HG03378 (cell line): Measurements from ENCODE around the gene TMEM184C.

Experiments
- ATAC-seq: cut with Tn5 transposase; IDR thresholded peaks from one replicate; pipeline ENCODE4 v1.9.1; 2021; ENCODE audit warnings: mild to moderate bottlenecking, moderate library complexity; ENCODE audit not compliant: unreplicated experiment

The TMEM184C gene

GRCh38 chr4:147599206-147599605, 18.0 kb upstream of the TMEM184C start:
- ATAC-seq, result no peak

DNA sequence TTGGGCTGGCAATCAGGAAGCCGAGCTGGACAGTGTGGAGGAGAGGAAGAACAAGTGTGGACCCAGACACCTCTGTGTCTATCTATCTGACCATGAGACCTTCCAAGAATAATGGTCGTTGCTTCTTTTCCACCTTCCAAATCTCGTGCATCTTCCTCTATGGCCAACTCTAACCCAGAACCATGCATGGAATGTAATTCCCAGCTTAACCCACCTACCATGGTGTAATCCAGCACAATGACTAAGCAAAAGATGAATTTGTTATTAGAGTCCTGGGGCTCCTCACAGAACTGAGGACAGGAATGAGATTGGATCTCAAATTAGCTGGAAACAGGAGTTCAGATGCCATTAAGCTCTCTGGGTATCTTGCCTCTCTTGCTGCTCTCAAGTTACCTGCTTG, 17.4 kb upstream of the TMEM184C start:
- no peak for ATAC-seq

DNA sequence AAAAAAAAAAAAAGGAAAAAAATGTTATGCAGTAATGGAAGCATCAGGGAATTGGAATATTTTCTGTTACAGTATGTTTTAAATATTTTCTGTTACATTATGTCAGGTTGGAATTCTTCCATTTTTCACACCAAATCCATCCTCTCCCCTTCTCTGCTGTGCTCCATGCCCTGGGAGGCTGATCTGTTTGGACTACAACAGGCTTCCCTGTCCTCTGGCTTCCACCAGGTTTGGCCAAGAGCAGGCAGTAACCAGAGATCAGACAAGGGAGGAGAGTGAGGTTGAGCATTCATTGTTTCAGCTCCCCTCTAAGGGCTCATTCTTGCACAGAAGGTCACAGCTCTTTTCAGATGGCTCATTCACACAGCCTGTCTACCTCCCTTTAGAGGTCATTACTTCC, 11.7 kb upstream of the TMEM184C start:
- no peak for ATAC-seq

GRCh38 chr4:147607471-147607870, 9.7 kb upstream of the TMEM184C start:
- ATAC-seq, result no peak

- ATAC-seq, result no peak
Observed at GRCh38 chr4:147610686-147611085, 6.5 kb upstream of the TMEM184C start.

DNA sequence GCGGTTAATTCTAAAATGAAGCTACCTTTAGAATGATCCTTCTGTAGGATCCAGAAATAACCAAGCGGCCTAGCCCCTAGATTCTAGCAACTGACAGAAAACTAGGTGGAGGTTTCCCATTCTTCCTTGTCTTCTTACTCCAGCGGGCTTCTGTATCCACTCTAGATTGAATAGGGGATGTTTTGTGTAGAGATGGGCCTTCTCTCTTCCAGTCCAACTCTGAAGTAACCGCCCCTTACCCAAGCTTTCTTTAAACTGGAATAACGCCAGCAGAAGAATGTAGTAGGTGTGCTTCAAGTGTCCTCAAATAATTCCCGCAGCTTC, 386 bp upstream of the TMEM184C start:
- peak; percentile 12 for ATAC-seq

DNA sequence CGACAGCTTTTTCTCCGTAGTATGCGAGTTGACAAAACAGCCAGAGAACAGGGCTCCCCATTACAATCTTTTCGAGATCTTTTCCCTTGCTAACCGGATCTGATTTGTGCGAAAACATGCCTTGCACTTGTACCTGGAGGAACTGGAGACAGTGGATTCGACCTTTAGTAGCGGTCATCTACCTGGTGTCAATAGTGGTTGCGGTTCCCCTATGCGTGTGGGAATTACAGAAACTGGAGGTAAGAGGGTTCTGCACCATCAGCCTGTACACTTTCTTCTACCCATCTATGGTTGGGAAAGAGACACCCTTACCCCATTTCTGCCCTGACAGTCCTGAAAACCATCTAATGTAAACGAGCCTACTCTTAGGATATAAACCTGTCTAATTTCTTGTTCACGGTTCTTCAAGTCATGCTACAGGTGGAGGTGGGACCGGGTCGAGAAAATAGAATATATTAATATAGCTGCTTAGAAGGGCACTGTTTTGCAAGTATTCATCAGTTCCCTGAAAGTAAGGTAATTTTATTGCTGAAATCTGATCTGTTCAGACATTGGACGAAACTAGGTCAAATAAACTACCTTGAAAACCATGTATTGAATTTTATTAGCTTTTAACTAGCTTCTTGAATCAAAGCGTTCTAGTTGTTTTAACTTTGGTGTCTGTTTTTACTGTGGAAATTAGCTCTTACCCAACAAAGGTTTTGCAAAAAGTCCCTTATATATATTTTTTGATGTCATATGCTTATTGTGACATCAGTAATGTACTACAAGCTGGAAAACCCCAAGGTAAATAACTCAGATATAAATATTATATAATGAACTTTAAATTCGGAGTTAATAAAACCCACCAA, 869 bp downstream of the TMEM184C start:
- ATAC-seq, result peak; percentile 12

DNA sequence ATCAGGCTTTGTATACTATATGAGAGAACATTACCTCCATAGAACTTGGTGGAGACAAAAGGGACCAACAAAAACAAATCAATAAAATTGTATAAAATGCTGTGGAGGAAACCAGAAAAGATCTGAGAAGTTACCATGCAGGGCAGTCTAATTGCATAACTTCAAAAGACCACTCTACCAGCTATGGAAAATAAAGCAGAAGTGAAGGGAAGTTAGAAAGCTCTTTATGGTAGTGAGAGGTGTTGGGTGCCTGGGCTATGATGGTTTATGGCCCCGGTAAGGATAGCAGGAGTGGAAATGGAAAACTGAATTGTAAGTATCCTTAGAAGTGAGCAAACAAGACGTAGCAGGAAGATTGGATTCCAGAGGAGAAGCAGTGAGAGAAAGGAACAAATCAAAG, 3.1 kb downstream of the TMEM184C start:
- ATAC-seq, result no peak

GRCh38 chr4:147625733-147626132, 8.5 kb downstream of the TMEM184C start:
- ATAC-seq, result no peak

GRCh38 chr4:147626903-147627302, 9.7 kb downstream of the TMEM184C start:
- ATAC-seq, result no peak

- ATAC-seq, result no peak
Observed at GRCh38 chr4:147628415-147628814, 11.2 kb downstream of the TMEM184C start.

DNA sequence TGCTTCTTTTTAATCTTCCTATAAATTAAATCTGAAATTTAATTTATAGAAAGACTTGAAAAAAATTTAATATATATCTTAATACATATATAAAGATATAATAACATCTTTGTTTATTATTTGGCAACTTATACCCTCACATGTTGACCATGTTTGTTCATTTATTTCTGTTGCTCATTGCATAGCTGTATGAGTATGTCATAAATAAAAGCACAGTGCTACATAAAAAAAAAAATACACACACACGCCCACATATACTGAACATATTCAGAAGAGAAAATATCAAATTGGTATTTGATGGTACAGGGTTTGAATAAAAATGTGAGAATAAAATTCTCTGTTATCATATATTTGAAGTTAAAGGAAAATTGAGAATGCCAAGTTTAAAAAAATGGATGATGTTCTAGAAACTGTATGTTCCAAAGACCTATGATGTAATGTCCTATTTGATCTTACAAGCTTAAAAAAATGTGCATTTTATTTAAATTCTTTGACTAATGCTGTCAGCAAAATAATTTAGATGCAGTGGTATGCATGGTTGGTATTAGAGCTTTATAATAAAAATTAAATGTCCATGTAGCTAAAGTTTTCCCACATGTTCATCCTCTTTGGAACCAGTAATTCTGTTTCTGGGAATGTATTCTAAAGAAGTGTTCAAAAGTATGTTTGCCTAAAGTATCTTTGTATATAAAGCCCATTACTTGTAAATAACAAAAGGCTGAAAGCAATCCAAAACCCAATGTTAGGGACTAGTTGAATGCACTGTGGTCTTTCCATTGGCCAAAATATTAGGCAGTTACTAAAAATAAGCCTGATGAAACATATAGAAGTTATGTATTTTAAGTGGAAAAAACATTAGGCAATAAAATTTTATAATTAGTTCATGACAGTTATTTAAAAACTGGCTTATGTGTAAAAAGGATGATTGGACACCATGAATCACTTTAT, 12.9 kb downstream of the TMEM184C start:
- no peak for ATAC-seq

DNA sequence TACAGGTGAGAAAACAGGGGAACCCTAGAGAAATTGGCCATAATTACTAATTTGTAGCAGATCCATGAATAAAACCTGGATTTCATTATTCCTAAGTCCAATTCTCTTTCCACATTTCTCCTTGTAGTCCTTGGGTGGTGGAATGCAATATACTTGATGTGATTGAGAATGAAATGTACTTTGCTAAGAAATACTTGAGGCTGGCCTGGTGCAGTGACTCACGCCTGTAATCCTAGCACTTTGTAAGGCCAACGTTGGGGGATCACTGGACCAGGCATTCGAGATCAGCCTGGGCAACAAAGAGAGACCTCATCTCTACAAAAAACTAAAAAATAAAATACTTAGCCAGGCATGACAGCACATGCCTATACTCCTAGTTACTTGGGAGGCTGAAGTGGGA, 15.9 kb downstream of the TMEM184C start:
- ATAC-seq, result no peak

DNA sequence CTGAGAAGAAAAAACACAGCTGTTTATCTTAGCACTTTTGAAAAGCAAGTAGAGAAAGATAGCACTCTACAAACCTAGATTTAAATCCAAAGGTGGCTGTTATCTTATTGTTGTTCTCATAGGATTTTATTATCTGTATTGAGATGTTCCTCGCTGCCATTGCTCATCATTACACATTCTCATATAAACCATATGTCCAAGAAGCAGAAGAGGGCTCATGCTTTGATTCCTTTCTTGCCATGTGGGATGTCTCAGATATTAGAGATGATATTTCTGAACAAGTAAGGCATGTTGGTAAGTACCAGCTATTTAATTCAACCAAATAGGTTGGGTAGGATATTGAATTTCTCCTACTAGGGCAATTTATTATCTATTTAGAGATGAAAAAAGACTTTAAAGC, 16.4 kb downstream of the TMEM184C start:
- no peak for ATAC-seq

DNA sequence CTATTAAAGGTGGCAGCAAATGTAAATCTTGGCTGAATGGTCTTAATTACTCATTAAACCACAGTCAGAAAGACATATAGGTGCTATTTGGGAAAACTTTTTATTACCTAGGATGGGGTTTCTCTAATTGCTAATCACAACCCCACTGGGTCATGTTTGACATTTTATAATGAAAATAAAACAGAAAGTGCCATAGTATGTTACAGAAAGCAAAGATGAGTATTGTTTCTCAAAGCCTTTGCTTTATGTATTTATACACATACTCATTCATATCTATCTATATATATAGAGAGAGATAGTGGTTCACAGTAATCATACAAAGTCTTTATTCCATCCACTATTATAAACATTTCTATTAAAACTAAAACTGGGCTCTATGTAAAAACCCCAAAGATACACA, 18.2 kb downstream of the TMEM184C start:
- no peak for ATAC-seq

DNA sequence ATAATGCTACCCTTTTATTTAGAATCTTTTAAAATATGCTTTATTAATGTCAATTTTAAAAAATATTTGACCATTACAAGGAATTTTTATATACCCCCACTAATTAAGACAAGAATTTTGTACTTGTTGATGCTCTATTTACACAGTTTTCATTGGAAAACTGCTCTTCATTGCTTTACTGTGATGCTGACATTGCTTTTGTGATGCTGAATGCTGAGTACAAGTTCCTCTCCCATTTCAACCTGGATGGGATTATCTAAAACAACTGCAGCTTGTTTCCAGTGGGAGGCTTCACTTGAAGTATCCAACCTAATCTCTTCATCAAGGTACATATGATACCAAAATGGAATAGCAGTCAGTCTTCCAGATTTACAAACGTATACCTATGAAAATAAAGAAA, 21.2 kb downstream of the TMEM184C start:
- no peak for ATAC-seq

GRCh38 chr4:147638942-147639341, 21.7 kb downstream of the TMEM184C start:
- peak; percentile 80 for ATAC-seq

GRCh38 chr4:147639388-147639787, 22.2 kb downstream of the TMEM184C start:
- no peak for ATAC-seq

DNA sequence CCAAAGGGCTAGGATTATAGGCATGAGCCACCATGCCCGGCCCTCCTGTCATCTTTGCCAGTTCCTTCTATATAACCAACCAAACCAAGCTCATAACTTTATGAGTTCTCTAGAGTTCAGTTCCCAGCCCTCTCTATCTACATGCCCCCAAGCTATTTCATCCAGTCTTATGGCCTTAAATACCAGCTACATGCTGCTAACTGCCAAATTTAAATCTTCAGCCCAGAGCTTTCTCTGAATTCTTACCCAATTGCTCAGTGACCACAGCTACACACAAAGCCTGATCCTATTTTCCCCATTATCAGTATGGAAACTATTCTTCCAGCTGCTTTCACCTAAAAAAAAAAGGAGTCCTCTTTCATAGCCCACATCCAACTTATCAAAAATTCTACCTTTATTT, 23.1 kb downstream of the TMEM184C start:
- no peak for ATAC-seq

DNA sequence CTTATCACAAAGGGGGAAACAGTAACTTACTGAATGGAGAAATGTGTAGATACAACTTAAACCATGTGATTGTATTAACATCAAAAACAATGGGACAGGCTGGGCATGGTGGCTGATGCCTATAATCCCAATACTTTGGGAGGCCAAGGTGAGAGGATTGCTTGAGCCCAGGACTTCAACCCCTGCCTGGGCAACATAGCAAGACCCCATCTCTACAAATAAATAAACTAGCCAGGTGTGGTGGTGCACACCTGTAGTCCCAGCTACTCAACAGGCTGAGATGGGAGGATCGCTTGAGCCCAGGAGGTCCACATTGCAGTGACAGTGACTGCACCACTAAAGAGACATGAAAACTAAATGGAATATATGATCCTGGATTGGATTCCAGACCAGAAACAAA, 26.4 kb downstream of the TMEM184C start:
- no peak for ATAC-seq

DNA sequence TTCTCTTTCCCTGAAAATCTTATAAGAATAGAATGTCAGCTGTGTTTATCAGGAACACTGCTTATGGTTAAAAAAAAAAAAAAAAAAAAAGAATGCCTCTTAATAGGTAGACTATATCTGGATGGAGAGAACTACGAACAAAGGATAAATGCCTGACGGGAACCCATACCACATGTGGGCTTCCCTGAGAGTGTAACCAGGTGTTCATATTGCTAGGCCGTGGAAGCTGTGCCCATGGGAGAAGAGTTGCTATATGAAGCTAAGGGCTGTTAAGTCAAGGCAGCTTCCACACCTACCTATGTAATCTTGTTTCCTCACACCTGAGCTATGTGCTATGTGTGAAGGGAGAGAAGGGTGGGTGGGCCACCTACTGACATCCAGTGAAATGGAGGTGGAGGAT, 27.3 kb downstream of the TMEM184C start:
- ATAC-seq, result no peak

DNA sequence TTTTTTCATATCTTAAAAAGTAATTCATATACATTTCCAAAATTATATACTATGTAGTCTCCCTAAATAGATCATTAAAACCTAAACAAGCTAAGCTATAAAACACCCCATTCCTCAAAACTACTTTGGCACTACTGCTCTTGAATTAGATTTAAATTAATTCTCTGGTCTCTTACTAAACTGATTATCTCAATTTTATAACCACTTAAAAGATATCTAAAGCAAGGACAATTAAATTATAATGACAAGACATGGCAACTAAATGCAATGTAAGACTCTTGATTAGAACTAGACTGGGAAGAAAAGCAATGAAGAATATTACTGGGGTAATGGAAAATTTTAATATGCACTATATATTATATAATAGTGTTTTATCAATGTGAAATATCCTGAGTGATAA, 27.9 kb downstream of the TMEM184C start:
- ATAC-seq, result no peak
